ENCODE results near the gene GASK1A.

Gene GASK1A

DNA sequence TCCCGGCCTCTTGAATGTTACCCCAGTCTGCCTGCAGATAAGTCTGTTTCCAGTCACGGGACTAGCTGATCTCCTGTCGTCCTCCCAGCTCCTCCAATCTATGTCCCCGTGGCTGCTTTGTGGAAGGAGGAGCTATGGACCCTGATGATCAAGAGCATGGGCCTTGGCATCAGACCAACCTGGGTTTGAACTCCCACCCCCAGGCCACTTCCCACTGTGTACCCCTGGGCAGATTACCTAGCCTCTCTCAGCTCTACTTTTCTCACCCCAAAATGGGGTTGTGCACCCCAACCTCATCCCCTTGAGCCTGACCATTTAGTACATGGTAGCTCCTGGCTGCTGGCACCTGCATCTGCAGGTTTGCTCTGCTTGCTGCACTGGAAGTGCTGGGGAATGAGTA lies 55.8 kb downstream of the GASK1A start:
- TF ChIP-seq, protein P1, sequence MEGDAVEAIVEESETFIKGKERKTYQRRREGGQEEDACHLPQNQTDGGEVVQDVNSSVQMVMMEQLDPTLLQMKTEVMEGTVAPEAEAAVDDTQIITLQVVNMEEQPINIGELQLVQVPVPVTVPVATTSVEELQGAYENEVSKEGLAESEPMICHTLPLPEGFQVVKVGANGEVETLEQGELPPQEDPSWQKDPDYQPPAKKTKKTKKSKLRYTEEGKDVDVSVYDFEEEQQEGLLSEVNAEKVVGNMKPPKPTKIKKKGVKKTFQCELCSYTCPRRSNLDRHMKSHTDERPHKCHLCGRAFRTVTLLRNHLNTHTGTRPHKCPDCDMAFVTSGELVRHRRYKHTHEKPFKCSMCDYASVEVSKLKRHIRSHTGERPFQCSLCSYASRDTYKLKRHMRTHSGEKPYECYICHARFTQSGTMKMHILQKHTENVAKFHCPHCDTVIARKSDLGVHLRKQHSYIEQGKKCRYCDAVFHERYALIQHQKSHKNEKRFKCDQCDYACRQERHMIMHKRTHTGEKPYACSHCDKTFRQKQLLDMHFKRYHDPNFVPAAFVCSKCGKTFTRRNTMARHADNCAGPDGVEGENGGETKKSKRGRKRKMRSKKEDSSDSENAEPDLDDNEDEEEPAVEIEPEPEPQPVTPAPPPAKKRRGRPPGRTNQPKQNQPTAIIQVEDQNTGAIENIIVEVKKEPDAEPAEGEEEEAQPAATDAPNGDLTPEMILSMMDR (IDR thresholded peaks at IDR 0.05) = no peak

DNA sequence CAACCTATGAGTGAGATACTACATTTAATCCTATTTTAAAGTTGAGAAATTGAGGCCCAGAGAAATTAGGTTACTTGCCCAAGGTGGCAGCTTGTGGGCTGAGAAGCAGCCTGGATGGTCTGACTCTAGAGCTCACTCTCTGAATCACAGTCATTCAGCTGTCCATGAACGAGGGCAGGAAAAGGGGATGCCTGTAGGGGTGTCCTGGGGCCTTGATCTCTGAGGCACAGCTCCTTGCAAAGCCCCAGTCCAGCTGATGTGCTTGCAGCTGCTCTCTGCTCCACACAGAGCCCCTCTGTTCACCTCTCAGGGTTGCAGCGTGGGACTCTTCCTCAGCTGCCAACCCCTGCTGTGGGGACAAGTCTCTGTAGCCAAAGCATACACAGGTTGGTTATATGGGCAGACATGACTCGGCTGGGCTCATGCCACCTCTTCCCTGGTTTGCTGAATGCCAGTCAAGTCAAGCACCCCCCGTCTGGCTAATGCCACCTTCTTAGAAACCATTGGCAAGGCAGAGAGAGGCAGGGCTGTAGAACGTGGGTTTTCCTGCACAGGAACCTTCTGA lies 56.8 kb downstream of the GASK1A start:
- TF ChIP-seq, protein P1 (IDR thresholded peaks at IDR 0.05) = no peak

DNA sequence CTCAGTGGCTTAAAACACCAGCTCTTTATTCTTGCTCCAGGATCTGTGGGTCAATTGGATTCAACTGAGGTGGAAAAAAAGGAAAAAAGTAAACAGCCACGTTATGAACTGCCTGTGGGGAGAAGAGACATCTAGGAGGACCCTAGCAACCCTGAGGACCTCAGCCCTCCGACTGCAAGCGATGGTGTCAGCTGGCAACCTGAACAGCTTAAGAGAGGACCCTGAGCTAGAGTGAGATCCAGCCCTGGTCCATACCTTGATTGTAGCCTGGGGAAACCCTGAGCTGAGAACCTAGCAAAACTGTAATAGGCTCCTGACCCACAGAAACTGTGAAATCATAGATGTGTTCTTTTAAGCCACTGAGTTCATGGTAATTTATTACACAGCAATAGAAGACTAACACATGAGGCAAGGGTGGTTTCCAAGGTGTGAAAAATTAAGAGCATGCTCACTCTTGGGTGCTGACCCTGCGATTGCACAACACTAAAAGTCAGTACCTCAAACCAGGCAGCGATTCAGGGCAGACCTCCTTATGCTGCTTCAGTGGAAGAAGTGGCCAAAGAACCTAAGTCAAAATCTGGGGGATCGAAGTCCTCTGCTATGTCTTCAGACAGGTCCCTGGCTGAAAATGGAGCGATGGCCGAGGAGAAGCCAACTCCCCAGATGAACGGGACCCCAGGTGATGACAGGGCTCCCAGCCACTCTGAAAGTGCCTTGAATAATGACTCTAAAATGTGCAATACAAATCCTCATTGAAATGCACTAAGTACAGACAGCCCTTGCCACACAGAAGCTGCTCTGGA lies 57.7 kb downstream of the GASK1A start:
- TF ChIP-seq, protein P1 (IDR thresholded peaks at IDR 0.05) = no peak

DNA sequence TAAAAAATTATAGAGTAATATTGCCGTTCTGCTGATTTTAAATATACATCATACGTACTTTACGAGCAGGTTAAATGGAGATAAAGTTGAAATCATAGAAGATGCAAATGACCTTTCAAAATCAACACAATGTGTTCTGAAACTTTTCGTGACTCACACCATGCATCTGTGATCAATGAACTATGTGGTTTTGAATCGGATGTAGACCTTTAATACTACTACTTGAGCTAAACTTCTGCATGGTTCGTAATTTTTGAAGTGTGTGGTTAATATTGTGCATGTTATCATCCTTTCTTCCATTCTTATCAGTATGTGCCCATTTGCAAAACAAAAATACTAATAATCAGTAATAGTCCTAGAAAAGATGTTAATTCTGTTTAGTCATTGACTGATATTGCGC lies 58.9 kb downstream of the GASK1A start:
- TF ChIP-seq, protein P1 (IDR thresholded peaks at IDR 0.05) = no peak

DNA sequence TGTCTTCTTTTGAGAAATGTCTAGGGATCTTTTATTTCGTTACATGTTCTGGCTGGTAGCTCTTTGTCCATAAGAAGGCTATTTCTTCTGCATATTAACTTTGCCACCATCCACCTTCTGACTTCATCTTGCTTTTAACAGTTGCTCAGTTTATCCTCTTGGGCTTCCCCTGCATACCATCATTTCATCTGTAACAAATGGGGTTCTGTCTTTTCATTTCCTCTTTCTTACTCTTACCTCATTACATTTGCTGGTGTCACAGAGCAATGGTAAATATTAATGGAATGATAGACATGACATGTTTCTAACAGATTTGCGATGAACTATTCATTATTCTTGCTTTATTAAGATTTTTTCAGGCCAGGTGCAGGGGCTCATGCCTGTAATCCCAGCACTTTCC lies 62.4 kb downstream of the GASK1A start:
- TF ChIP-seq, protein P1 (IDR thresholded peaks at IDR 0.05) = no peak

DNA sequence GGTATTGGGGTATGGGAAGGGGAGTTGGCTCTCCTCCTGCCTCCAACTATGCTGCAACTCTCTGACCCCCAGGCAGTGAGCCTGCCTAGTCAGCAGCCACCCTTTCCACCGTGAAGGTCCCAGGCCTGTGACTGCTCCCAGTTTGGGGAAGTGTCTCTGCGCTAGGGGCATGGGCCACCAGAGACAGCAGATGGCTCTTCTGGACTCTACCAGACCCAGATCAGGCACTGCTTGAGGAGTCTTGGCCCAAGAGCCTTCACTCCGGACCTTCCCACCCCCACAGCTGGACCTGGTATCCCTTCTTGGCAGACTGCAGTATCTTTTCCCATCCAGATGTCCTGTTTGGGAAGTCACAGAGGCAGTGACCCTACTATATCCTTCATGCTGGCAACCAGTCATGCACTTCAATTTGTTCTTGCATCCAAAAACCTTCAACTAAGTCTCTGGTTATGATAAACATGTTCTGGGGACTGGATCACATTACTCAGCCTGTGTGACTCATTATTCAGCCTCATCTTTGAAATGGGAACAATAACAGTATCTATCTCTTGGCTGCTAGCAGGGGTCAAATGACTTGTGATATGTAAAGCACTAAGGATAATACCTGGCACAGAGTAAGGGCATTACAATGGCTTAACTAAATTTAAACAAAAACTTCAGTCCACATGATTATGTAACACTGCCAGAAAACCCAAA lies 64.1 kb downstream of the GASK1A start:
- TF ChIP-seq, protein P1 (IDR thresholded peaks at IDR 0.05) = no peak

DNA sequence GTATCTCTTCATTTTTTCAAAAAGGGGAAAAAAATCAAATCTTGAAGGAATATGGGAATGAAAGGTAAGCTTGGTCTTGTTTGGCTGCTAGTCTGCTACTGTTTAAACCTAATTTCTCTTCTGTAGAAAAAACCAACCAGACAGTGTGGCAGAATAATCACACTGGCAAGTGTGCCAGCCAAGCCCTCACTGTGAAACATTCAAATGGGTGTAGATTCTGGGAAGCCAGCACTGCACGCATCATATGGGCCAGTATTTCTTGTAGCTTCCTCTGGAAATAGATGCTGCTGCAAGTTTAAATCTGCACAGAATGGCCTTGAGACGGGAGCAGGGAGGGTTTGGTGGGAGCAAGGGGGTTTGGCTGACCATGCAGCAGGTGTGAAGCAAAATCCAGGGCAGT lies 64.7 kb downstream of the GASK1A start:
- TF ChIP-seq, protein P1 (IDR thresholded peaks at IDR 0.05) = no peak
